ENCODE measurements around the gene PDE1C.

PDE1C gene

GRCh38 chr7:31986878-31987518, 83.2 kb downstream of the PDE1C start:
- DNase-seq = peak; percentile 70

GRCh38 chr7:31982962-31983361, 87.2 kb downstream of the PDE1C start:
- no peak for DNase-seq

DNA sequence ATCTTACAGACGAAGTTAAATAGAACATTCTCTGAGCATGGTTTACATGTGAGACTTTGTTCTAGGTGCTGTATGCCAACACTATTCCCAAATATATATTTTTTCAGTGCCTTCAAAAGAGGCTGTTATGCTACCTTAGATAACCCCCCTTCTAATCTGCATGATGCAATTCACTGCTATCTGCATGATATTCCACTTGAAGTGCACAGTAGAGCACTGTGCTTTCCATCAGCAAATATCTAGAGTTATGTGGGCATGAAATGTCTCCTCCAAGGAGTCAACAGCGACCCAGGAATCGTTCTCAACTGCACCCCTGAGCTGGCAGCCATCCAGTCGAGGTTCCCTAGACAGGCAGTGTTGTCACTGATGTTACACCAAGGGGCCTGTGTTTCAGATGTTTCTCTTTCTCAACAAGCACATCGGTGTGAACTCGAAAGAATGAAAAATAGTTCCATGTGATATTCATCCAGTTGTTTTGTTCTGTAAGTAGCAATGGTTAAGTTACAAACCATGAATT, 88.3 kb downstream of the PDE1C start:
- no peak for DNase-seq

DNA sequence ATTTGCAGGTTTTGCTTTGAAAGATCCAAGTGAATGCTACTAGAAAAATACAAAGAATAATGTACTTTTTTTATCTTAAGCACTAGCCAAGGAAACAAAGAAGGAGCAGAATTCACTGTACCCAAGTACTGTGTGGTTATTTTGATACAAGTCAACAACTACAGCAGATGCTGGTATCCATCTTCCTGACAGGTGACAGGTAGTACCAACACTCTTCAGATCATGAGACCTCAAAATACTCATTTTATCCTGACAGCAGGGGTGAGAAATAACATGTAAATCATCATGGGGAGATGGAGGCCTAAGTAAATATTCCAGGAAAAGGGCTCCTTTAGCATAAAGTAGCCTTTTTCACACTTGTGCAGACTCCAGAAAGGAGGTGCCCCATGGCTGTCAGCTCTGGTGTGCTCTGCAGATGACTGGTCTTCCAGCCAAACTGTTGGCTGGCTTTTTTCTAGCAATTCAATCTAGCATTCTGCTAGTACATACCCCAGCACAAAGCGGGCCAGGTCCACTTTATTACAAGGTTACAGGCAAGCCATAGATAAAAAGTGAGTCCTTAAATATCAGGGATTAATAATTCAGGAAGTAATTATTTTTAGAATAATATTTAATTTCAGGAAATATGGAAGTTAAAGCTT, 90.4 kb downstream of the PDE1C start:
- DNase-seq = no peak

DNA sequence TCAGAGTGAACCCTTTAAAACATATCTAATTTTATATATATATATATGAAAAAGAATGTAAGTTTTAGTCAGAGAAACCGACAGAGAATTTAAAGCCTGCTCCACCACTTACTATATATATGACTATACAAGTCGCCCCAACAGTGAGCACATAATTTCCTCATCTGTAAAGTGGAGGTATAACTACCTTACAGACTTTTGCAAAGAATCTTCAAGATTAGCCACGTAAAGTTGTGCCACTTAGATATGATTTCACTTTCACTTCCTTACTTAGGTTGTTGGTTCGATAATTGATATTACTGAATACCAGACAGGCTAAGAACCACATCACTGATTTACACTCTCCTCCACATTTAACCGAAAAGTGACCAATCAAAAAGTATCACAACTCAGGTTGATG, 94.7 kb downstream of the PDE1C start:
- no peak for DNase-seq

GRCh38 chr7:31974351-31974750, 95.9 kb downstream of the PDE1C start:
- DNase-seq = no peak

DNA sequence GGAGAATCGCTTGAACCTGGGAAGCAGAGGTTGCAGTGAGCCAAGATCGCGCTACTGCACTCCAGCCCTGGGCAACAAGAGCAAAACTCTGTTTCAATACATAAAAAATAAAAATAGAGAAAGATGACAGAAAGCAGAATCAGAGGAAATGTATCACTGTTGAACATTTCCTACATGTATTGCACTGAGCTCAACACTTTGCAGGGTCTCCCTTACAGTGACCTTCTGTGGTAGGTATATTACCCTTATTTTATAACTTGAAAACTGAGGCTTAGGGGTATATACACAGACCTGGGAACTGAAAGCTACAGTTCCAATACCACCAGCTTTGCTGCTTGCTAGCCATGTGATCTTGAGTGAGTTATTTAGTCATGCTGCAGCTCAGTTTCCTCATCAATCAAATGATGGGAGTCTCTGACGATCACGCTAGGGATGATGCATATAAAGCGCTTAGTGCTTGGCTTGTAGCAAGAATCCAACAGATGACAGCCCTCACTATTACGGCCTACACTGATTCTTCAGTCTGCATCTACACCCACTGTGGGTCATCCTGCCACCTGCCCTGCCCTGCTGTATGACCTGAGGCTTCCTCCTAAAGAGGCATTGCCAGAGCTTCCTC, 99.0 kb downstream of the PDE1C start:
- no peak for DNase-seq

GRCh38 chr7:31970501-31970900, 99.7 kb downstream of the PDE1C start:
- no peak for DNase-seq

- no peak for DNase-seq
Measured at GRCh38 chr7:31963569-31964175, 106.5 kb downstream of the PDE1C start.

GRCh38 chr7:31962246-31962645, 108.0 kb downstream of the PDE1C start:
- no peak for DNase-seq

DNA sequence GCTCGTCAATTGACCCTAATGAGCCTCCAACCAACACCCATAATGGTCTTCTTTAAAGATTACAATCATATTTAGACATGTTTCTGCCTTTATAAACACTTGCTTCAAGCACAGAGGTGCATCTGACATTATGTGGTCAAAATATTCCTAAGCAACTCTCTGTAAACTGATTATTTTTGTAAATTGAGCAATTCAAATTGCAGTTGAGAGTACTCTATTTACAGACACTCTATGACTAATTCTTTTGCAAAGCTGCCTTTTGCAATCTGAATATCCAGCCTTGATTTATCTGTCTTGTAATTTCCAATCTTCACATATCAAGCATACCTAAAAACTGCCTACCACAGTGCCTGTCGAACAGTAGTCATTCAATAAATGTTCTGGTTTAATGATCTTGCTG, 112.0 kb downstream of the PDE1C start:
- no peak for DNase-seq

GRCh38 chr7:31957756-31958155, 112.5 kb downstream of the PDE1C start:
- no peak for DNase-seq

- DNase-seq = no peak
Measured at GRCh38 chr7:31957090-31957720, 113.0 kb downstream of the PDE1C start.

GRCh38 chr7:31955641-31956040, 114.6 kb downstream of the PDE1C start:
- DNase-seq = no peak

DNA sequence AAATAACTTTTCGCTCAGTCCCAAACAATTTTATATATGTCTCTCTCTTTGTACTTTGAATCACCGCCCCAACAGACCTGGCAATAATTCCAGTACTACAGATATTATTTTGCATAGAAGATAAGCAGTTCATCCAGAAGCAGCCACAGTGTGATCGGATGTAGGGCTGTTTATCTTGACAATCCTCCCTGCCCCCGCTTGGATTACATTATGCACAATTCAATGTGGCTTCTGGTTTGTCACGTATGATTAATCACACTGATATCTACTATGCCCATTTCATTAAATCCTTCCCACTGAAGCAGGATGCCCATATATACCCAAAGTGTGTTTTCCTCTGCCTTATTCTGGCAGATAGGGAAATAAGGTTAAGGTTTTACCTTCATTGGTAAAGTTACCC, 115.2 kb downstream of the PDE1C start:
- no peak for DNase-seq

GRCh38 chr7:31954500-31954899, 115.7 kb downstream of the PDE1C start:
- no peak for DNase-seq

DNA sequence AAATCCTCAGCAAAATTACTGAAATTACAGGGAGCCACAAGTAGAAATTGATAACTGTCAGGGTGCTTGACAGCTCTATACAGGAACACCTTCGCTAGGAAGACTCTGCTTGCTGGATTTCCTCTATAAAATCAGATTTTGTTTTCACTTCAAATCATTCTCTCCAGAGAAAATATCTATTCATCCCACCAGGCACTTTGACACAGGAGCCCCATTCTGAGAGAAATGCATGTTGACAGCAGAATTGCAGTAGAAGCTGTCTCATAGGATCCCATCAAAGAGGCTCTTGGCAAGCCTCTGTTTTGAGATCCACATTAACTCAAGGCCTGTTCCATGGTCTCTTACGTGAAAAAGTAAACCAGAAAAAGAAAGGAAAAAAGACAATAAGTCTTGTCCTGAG, 116.8 kb downstream of the PDE1C start:
- no peak for DNase-seq

DNA sequence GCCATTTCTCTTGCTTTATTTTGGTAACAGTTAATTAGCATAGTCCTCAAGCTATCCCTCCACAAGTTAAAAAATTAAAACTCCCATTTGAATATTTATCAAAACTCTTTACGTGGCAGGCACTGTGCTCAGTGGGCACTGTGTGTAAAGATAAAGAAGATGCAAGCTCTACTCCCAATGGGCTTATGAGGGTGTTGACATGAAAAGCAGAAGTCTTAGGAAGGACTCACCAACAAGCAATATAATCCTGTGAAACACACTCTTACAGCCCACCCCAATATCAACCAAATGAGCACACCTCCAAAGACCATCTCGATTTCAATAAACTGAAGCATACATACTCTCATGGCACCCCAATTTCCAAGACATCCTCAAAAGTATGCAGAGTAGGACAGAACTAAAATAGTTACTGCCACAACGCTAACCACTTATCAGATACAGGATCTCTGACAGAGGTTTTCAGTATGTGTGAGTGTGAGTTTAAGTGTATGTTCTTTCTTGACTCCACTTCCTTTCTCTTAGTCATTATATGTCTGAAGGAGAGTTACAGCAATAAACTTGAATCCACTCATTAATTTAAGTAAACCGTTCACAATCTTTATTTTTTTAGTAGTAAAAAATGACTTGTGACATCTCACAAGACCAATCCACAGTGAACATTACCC, 120.0 kb downstream of the PDE1C start:
- DNase-seq = no peak

DNA sequence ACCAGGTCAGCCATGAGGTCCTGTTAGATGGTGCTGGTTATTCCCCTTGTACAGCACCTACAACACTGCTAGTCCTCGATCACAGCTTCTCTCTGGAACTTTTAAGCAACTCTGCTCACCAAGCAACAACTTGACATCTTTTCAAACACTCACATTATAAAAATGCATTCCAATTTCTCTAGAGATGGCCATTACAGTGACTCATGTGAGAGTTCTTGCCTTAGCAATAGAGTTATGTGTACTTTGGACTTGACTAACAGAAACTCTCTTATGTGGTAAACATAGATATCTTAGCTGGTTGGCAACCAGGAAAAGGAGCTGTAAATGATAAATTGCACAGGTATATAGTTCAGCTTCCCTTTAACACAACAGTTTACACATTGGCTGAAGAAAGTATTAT, 122.2 kb downstream of the PDE1C start:
- no peak for DNase-seq

DNA sequence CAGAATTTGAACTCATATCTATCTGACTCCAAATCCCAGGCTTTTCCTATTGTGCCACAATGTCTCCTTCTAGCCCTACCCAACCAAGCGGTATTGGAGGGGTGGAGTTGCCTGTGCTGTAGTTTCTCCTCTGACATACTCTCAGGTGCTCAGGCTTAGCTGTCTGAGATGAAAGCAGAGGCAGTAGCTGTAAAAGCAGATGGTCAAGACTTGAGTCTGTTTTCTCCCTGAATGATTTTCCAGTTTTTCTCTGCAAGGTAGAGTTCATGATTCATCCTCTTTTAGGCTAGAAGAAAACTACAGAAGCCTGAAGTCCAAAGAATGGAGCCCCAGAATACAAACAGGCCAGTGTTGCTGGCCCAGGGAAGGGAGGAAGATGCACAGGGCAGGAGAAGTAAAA, 130.0 kb downstream of the PDE1C start:
- DNase-seq = no peak

DNA sequence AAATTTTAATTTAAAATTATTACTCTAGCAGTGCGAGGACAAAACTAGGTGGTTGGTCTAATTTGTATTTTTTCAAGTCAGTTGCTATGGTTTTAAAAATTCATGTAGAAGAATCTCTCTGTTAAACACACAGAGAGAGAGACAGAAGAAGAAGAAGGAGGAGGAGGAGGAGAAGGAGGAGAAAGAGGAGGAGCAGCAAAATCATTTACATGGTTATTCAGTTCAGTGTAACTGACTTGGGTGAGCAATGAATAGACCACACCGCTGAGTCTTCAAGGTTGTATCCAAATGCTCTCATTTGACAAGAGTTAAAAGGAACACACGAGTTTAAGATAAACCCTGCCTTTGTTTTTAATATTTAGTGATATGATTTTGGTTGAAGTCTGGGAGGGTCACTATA, 131.1 kb downstream of the PDE1C start:
- no peak for DNase-seq

- no peak for DNase-seq
Measured at GRCh38 chr7:31938650-31939049, 131.6 kb downstream of the PDE1C start.

GRCh38 chr7:31937982-31938381, 132.2 kb downstream of the PDE1C start:
- no peak for DNase-seq

Measured in NCI-H446 treated with DMSO at 0.1 percent for 48 hours (cell line).